Sigmoid colon (tissue), 7 donors: ENCODE data around the gene XRN2. TPM values are rescaled to one million over a fixed set of nuclear protein-coding genes. Genes with fewer than 3 reads are reported as not detected.

Experiments used
- DNase-seq: peaks from one replicate; pipeline ENCODE4 v3.0.0-alpha.2; 2019
- H3K27ac ChIP-seq, 4 donors: fragments of 200-600 bp; sonication (generic); one replicate each; pipeline ENCODE4 v1.5.1; 2016 to 2019; ENCODE audit warnings: mild to moderate bottlenecking in 1 of 4
- H3K27me3 ChIP-seq, 3 donors: fragments of 200-600 bp; sonication (generic); one replicate each; pipeline ENCODE4 v1.5.1; 2019; ENCODE audit warnings: mild to moderate bottlenecking in 1 of 3
- H3K36me3 ChIP-seq, 4 donors: fragments of 200-600 bp; sonication (generic); one replicate each; pipeline ENCODE4 v1.5.1; 2016 to 2019
- H3K4me1 ChIP-seq, 4 donors: fragments of 200-600 bp; sonication (generic); one replicate each; pipeline ENCODE4 v1.5.1; 2017 to 2019
- H3K4me3 ChIP-seq, 4 donors: fragments of 200-600 bp; sonication (generic); one replicate each; pipeline ENCODE4 v1.5.1; 2017 to 2019; ENCODE audit warnings: mild to moderate bottlenecking in 2 of 4, moderate library complexity in 1 of 4
- H3K9me3 ChIP-seq, 4 donors: fragments of 200-600 bp in 3 of 4; sonication (generic) in 3 of 4; one replicate each; pipeline versions ENCODE4 v1.5.1 to v1.6.1; 2013 to 2019
- CTCF ChIP-seq, 4 experiments: fragments of 450-650 bp in 3 of 4; fragments of 200-600 bp in 1 of 4; IDR thresholded peaks; one replicate each; pipeline ENCODE4 v1.5.1; 2016 to 2019; ENCODE audit warnings: antibody characterized with exemption in 4 of 4, mild to moderate bottlenecking in 3 of 4, moderate library complexity in 2 of 4
- EP300 ChIP-seq, 4 donors: sonication (generic); formaldehyde crosslinking; IDR thresholded peaks; one replicate each; pipeline ENCODE4 v1.6.1; 2017; ENCODE audit warnings: antibody characterized with exemption in 4 of 4
- POLR2A ChIP-seq, 2 donors: fragments of 450-650 bp; IDR thresholded peaks; one replicate each; pipeline ENCODE4 v1.6.1; 2016; ENCODE audit warnings: antibody characterized with exemption in 2 of 2, mild to moderate bottlenecking in 2 of 2, moderate library complexity in 2 of 2
- POLR2AphosphoS5 ChIP-seq, 4 donors: sonication (generic); formaldehyde crosslinking; IDR thresholded peaks; one replicate each; pipeline ENCODE4 v1.6.1; 2017; ENCODE audit warnings: antibody characterized with exemption in 4 of 4
- WGBS, 2 donors: extraction: QIAGEN DNeasy Blood & Tissue Kit; methylation state at CpG; one replicate each; pipeline ENCODE4 v1.1.7; 2013; 5-methylcytosine and 5-hydroxymethylcytosine counted together
- intact Hi-C: fragments of 100-400 bp; cut with DNase I; formaldehyde crosslinking; loops from one replicate; pipeline ENCODE4 v1.15.1; 2023
- polyA plus RNA-seq, 3 donors: library from polyadenylated mRNA; stranded (reverse); fragments of 200-250 nt; gene quantifications; one replicate each; pipeline ENCODE4 v1.2.3, GENCODE V29; 2013
- total RNA-seq, 4 donors: library from RNA; depleted of rRNA; stranded (reverse); fragments of >200 nt; gene quantifications; one replicate each; pipeline ENCODE4 v1.1.0, GENCODE V29; 2016
- donor health status: healthy with polysubstance abuse.
- donor health status: Bipolar disorder and iron deficiency.
- donor health status: healthy.

Gene XRN2
- total and polyA plus RNA-seq, 7 donors = 21.0 to 79.8 (median 53.5) TPM

- Histone ChIP-seq H3K27me3 (no peaks in the 10 kb centered on the region), H3K4me1 (no peaks in the 10 kb centered on the region), H3K9me3 (peaks cover 0 to 3% (median 0%) of the 10 kb centered on the region in 4 donors), H3K4me3 (no peak overlapping the region), H3K36me3 (no peaks in the 10 kb centered on the region), H3K27ac (no peak overlapping the region)
- intact Hi-C loops = no loop called here
- TF ChIP-seq POLR2AphosphoS5 (IDR thresholded peaks at IDR 0.05) (no peak), EP300 (IDR thresholded peaks at IDR 0.05) (no peak), POLR2A (IDR thresholded peaks at IDR 0.05) (no peak), CTCF (IDR thresholded peaks at IDR 0.05) (no peak)
- no peak for DNase-seq
Observed at GRCh38 chr20:21272279-21272678, 30.9 kb upstream of the XRN2 start.

- whole genome bisulfite sequencing, 2 donors = 90% methylated on average over 3 of the region's 3 CpGs
Observed at GRCh38 chr20:21272679-21273078, 30.5 kb upstream of the XRN2 start.

GRCh38 chr20:21273755-21274386 lies 29.3 kb upstream of the XRN2 start:
- TF ChIP-seq POLR2AphosphoS5 (IDR thresholded peaks at IDR 0.05) (no peak), EP300 (IDR thresholded peaks at IDR 0.05) (no peak), POLR2A (IDR thresholded peaks at IDR 0.05) (no peak), CTCF (IDR thresholded peaks at IDR 0.05) (no peak)
- Histone ChIP-seq H3K4me3 (no peak overlapping the region), H3K36me3 (no peaks in the 10 kb centered on the region), H3K4me1 (no peaks in the 10 kb centered on the region), H3K9me3 (peaks cover 0 to 3% (median 0%) of the 10 kb centered on the region in 4 donors), H3K27me3 (no peaks in the 10 kb centered on the region), H3K27ac (no peak overlapping the region)
- WGBS, 2 donors = 91 to 94% methylated on average over 8 of the region's 8 CpGs
- intact Hi-C loops = no loop called here
- DNase-seq = no peak

More at GRCh38 chr20:21272679-21273078, 30.5 kb upstream of the XRN2 start:
- TF ChIP-seq CTCF (IDR thresholded peaks at IDR 0.05) (no peak), EP300 (IDR thresholded peaks at IDR 0.05) (no peak), POLR2A (IDR thresholded peaks at IDR 0.05) (no peak), POLR2AphosphoS5 (IDR thresholded peaks at IDR 0.05) (no peak)
- Histone ChIP-seq H3K36me3 (no peaks in the 10 kb centered on the region), H3K27me3 (no peaks in the 10 kb centered on the region), H3K4me3 (no peak overlapping the region), H3K4me1 (no peaks in the 10 kb centered on the region), H3K9me3 (peaks cover 0 to 3% (median 0%) of the 10 kb centered on the region in 4 donors), H3K27ac (no peak overlapping the region)
- intact Hi-C loops = no loop called here
- no peak for DNase-seq

- Histone ChIP-seq H3K27ac (no peak overlapping the region), H3K4me1 (no peaks in the 10 kb centered on the region), H3K36me3 (no peaks in the 10 kb centered on the region), H3K4me3 (no peak overlapping the region), H3K27me3 (no peaks in the 10 kb centered on the region), H3K9me3 (no peaks in the 10 kb centered on the region)
- DNase-seq = no peak
- intact Hi-C loops = no loop called here
- WGBS, 2 donors = 96 to 97% methylated on average over 2 of the region's 2 CpGs
- TF ChIP-seq POLR2A (IDR thresholded peaks at IDR 0.05) (no peak), CTCF (IDR thresholded peaks at IDR 0.05) (no peak), POLR2AphosphoS5 (IDR thresholded peaks at IDR 0.05) (no peak), EP300 (IDR thresholded peaks at IDR 0.05) (no peak)
Observed at GRCh38 chr20:21278829-21279228, 24.3 kb upstream of the XRN2 start.
